MM.1S (cell line): Measurements from ENCODE around the gene CYP19A1.

Experiments
- EZH2 ChIP-seq: fragments of 300-600 bp; sonication (generic); optimal IDR thresholded peaks from 2 replicates; pipeline ENCODE3; 2017; ENCODE audit warnings: low read depth, mild to moderate bottlenecking, antibody characterized with exemption, low read length, mixed read lengths
- EZH2phosphoT487 ChIP-seq: fragments of 300-600 bp; sonication (generic); IDR thresholded peaks from 2 replicates; pipeline ENCODE4 v1.6.1; 2018; ENCODE audit warnings: antibody characterized with exemption, low read length
- TF ChIP-seq, protein P1 (sequence below): fragments of 300-600 bp; sonication (generic); IDR thresholded peaks from 2 replicates; pipeline ENCODE4 v1.5.1; 2016; ENCODE audit warnings: antibody characterized with exemption, low read length, mixed read lengths

DNA sequence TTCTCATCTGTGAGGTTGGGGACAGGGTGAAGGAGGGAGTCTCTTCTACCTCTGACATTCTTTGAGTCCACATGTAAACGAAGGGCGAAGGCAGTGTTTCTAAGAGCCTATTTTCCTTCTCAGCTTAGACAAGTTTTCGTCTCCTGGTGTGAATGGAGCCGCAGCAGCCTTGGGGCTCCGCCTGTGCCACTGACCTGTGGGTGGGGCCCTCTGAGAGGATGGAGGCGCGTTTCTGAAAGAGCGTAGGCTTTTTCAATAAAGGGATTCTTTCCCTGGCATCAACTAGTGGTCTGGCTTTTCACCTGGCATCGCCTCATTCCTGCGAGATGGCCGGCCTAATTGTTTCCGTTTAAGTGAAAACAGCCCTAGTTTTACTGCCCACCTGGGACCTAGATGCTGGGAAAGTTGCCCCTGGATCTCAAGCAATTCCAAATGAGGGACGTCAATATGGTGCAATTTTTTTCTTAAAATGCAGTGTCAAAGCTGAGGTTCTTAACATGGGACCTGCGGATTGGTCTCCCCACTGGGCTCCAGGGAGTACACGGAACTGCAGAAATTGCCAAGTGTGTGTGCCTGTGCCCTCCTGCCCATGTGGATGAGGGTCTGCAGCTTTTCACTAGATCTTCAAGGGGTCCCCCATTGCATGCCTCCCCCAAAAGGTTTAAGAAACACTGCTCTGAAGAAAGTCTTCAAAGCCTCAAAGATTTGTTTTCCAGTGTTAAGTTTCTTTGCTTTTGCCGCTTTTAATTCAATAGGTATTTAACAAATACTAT is 4.0 kb upstream of the CYP19A1 start:
- no peak for TF ChIP-seq EZH2
- TF ChIP-seq, protein P1, sequence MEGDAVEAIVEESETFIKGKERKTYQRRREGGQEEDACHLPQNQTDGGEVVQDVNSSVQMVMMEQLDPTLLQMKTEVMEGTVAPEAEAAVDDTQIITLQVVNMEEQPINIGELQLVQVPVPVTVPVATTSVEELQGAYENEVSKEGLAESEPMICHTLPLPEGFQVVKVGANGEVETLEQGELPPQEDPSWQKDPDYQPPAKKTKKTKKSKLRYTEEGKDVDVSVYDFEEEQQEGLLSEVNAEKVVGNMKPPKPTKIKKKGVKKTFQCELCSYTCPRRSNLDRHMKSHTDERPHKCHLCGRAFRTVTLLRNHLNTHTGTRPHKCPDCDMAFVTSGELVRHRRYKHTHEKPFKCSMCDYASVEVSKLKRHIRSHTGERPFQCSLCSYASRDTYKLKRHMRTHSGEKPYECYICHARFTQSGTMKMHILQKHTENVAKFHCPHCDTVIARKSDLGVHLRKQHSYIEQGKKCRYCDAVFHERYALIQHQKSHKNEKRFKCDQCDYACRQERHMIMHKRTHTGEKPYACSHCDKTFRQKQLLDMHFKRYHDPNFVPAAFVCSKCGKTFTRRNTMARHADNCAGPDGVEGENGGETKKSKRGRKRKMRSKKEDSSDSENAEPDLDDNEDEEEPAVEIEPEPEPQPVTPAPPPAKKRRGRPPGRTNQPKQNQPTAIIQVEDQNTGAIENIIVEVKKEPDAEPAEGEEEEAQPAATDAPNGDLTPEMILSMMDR = no peak
- no peak for TF ChIP-seq EZH2phosphoT487
